NB4 (cell line): Measurements from ENCODE around the gene LPXN.

Source experiments
- DNase-seq: peaks from one replicate; pipeline ENCODE4 v3.0.0; 2010; ENCODE audit warnings: low read depth
- H3K4me3 ChIP-seq: one replicate; pipeline ENCODE4 v1.5.1; 2011; ENCODE audit warnings: mild to moderate bottlenecking, low read depth, low read length, moderate library complexity
- CTCF ChIP-seq: IDR thresholded peaks from one replicate; pipeline ENCODE4 v1.5.1; 2012; ENCODE audit warnings: low read depth, low read length
- MYC ChIP-seq: IDR thresholded peaks from 2 replicates; pipeline ENCODE4 v1.6.1; 2011; ENCODE audit warnings: low read depth, low read length
- POLR2A ChIP-seq: IDR thresholded peaks from 2 replicates; pipeline ENCODE4 v1.6.1; 2011; ENCODE audit warnings: mild to moderate bottlenecking; ENCODE audit not compliant: insufficient read length; ENCODE audit errors: extremely low read depth
- TF ChIP-seq, protein P1 (sequence below): IDR thresholded peaks from 2 replicates; pipeline ENCODE4 v1.6.1; 2011; ENCODE audit warnings: low read depth, low read length

LPXN gene

GRCh38 chr11:58575377-58576020 is at the start of gene LPXN:
Gene LPXN, minus strand, starts transcription at chr11:58575856. Its CDS starts 84 bp downstream, at chr11:58575772.
- TF ChIP-seq POLR2A (peak; percentile 39), MYC (peak; percentile 60; the same call in 1 of the 2 replicates), CTCF (no peak)
- TF ChIP-seq, protein P1, sequence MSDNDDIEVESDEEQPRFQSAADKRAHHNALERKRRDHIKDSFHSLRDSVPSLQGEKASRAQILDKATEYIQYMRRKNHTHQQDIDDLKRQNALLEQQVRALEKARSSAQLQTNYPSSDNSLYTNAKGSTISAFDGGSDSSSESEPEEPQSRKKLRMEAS: peak; percentile 48; the same call in 1 of the 2 replicates
- peak; percentile 89 for DNase-seq
- H3K4me3 ChIP-seq: peak within 1 kb of the TSS; percentile 74

GRCh38 chr11:58625086-58625485 is 49.4 kb upstream of the LPXN start:
- H3K4me3 ChIP-seq: no peak overlapping the region
- TF ChIP-seq MYC (no peak), POLR2A (no peak), CTCF (no peak)
- TF ChIP-seq, protein P1: no peak
- no peak for DNase-seq

- no peak for DNase-seq
- no peak for TF ChIP-seq POLR2A
- TF ChIP-seq MYC: no peak
- TF ChIP-seq CTCF: no peak
- TF ChIP-seq, protein P1: no peak
- no peak within 1 kb of the TSS for H3K4me3 ChIP-seq
These were observed 46.7 kb upstream of the LPXN start, which contains the start of gene CNTF for GRCh38 chr11:58622344-58622743. Gene CNTF, plus strand, starts transcription at chr11:58622665. Its CDS starts 88 bp downstream, at chr11:58622753.

GRCh38 chr11:58621586-58622262 is 46.1 kb upstream of the LPXN start:
- DNase-seq: no peak
- no peak overlapping the region for H3K4me3 ChIP-seq
- TF ChIP-seq, protein P1: no peak
- no peak for TF ChIP-seq MYC
- no peak for TF ChIP-seq POLR2A
- no peak for TF ChIP-seq CTCF

DNA sequence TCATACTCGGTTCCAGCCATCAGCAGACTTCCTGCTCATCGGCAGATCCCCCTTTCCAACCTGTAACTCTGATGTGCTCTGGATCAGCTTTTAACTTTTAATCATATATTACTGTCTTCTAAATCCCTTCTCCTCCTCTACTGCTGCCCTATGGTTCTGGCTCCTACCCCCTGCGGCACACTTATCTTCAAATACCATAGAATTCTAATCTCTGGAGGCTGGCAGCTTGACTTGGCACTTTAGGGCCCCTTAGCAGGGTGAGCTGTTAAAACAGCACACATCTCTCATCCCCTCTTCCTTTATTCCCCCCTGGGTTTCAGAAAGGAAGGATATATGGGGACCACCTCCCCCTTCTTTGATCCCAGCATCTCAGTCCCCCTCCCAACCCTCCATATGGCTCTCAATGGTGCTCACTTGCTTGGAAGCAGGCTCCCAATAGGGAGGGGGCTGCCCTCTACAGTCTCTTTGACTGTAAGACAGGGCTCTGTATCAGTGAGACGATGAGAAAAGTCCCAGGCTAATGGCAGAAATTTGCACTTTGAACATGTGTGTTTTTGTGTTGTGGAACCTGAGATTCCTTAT is 42.4 kb upstream of the LPXN start:
- TF ChIP-seq MYC (no peak), CTCF (peak; percentile 8)

More for the DNA sequence above, 42.4 kb upstream of the LPXN start:
- no peak for DNase-seq
- no peak overlapping the region for H3K4me3 ChIP-seq
